Measurements from ENCODE around the gene PPP2R1B.
A peak's percentile ranks its signal among the peaks of the same experiment; 100 is the strongest.
"Not testable (repeated sequence)": the region's sequence is repeated elsewhere in the genome, so short reads cannot be mapped to it uniquely, and the experiment has no call there.

Gene PPP2R1B

DNA sequence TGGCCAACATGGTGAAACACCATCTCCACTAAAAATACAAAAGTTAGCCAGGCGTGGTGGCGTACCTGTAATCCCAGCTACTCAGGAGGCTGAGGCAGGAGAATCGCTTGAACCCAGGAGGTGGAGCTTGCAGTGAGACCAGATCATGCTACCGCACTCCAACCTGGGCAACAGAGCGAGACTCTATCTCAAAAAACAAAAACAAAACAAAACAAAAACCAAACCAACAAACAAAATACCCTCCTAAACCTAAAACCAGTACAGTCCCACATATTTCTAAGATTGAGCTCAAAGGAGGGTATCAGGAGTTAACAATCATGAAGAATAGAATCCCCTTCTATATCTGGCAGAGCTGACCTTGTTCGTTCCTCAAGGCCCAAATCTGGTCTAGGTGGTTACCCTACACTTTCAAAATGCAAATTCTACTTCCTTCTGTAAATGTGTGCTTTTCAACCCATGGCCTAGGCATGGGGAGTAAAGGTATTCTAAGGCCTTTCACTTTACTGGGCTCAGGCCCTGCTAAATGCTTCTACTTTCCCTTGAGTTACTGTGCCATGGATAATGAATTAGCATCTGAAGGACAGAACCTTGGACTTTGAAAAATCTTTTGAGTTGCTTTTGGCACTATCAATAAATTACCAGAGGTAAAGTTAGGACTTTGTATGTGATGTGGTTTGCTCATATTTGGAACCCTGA lies 10.4 kb upstream of the PPP2R1B start:
- Histone ChIP-seq H3K9me2 (replicated peaks; ENCODE audit: control insufficient read depth, low read length) (no peaks in the 10 kb centered on the region), H3F3A (ENCODE audit: control insufficient read depth, insufficient read depth) (no peaks in the 10 kb centered on the region), H3K27me3 (ENCODE audit: control insufficient read depth, low read length) (no peaks in the 10 kb centered on the region), H3K4me3 (ENCODE audit: low read length) (peak overlapping the region; percentile 27), H3K4me2 (ENCODE audit: low read length) (peak overlapping the region; percentile 50), H4K20me1 (ENCODE audit: control insufficient read depth, insufficient read depth, low read depth, low read length) (no peaks in the 10 kb centered on the region), H3K79me2 (ENCODE audit: control insufficient read depth, low read length) (no peaks in the 10 kb centered on the region), H3K9me3 (ENCODE audit: control insufficient read depth, insufficient read depth, low read length) (no peaks in the 10 kb centered on the region), H3K27ac (ENCODE audit: low read depth, low read length) (peak overlapping the region; percentile 22), H3K36me3 (ENCODE audit: control insufficient read depth, low read length) (no peaks in the 10 kb centered on the region), H3K4me1 (ENCODE audit: control insufficient read depth, low read length) (peaks cover 17% of the 10 kb centered on the region)
- TF ChIP-seq, protein P1, sequence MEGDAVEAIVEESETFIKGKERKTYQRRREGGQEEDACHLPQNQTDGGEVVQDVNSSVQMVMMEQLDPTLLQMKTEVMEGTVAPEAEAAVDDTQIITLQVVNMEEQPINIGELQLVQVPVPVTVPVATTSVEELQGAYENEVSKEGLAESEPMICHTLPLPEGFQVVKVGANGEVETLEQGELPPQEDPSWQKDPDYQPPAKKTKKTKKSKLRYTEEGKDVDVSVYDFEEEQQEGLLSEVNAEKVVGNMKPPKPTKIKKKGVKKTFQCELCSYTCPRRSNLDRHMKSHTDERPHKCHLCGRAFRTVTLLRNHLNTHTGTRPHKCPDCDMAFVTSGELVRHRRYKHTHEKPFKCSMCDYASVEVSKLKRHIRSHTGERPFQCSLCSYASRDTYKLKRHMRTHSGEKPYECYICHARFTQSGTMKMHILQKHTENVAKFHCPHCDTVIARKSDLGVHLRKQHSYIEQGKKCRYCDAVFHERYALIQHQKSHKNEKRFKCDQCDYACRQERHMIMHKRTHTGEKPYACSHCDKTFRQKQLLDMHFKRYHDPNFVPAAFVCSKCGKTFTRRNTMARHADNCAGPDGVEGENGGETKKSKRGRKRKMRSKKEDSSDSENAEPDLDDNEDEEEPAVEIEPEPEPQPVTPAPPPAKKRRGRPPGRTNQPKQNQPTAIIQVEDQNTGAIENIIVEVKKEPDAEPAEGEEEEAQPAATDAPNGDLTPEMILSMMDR (IDR thresholded peaks at IDR 0.05; ENCODE audit: low read depth, low read length, poor library complexity, severe bottlenecking) = no peak
- no peak for TF ChIP-seq EZH2phosphoT487 (IDR thresholded peaks at IDR 0.05; ENCODE audit: borderline replicate concordance, low read length)

DNA sequence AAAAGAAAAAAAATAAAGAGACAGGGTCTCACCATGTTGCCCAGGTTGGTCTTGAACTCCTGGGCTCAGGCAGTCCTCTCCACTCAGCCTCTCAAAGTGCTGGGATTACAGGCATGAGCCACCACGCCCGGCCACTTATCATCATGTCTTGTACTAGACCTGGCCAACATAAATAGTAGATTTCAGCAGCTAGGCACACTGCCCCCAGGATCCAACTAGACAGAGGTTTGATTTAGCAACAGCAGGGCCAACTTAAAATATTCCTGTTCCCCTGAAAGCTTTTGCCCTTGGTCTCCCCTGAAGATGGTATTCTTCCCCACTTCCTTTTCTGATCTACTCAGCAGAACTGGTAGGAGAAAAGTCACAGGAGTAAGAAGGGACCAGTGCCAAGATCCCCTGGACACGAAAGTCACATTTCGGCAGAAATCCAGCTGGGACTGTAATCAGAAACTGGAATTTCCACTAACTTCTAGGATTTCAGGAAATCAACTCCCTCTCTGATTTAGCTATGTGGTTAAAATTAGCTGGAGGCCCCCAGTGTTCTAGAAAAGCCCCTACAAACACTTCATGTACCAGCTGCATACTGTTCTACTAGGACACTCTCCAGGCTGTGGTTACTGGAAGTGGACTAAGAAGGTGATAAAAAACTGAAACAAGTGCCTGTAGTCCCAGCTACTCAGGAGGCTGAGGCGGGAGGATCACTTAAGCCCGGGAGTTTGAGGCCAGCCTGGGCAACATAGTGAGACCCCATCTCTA lies 8.9 kb upstream of the PPP2R1B start:
- H3K4me1 ChIP-seq (ENCODE audit: control insufficient read depth, low read length) = peaks cover 17% of the 10 kb centered on the region
- H3K36me3 ChIP-seq (ENCODE audit: control insufficient read depth, low read length) = no peaks in the 10 kb centered on the region
- H4K20me1 ChIP-seq (ENCODE audit: control insufficient read depth, insufficient read depth, low read depth, low read length) = no peaks in the 10 kb centered on the region
- TF ChIP-seq, protein P1 (IDR thresholded peaks at IDR 0.05; ENCODE audit: low read depth, low read length, poor library complexity, severe bottlenecking) = no peak
- no peak for TF ChIP-seq EZH2phosphoT487 (IDR thresholded peaks at IDR 0.05; ENCODE audit: borderline replicate concordance, low read length)
- no peaks in the 10 kb centered on the region for H3F3A ChIP-seq (ENCODE audit: control insufficient read depth, insufficient read depth)
- no peak overlapping the region for H3K4me2 ChIP-seq (ENCODE audit: low read length)
- no peaks in the 10 kb centered on the region for H3K79me2 ChIP-seq (ENCODE audit: control insufficient read depth, low read length)
- no peaks in the 10 kb centered on the region for H3K9me3 ChIP-seq (ENCODE audit: control insufficient read depth, insufficient read depth, low read length)
- no peak overlapping the region for H3K27ac ChIP-seq (ENCODE audit: low read depth, low read length)
- no peaks in the 10 kb centered on the region for H3K27me3 ChIP-seq (ENCODE audit: control insufficient read depth, low read length)
- H3K9me2 ChIP-seq (replicated peaks; ENCODE audit: control insufficient read depth, low read length) = no peaks in the 10 kb centered on the region
- no peak overlapping the region for H3K4me3 ChIP-seq (ENCODE audit: low read length)

DNA sequence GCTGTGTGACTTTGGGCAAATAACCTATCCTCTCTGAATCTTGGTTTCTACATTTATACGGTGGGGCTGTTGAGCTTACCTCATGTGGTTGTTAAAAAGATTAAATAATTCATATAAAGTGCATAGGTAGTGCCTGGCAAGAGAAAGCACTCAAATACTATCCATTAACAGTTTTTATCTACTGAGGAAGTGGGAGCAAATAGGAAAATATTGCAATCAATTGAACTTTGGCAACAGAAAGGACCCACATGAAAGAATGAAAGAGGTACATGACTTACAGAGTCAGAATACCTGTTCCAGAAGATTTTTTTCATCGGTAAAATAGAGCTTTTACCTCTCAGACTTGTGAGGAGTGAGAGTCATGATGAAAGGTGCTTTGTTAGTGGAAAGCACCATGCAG lies 6.3 kb upstream of the PPP2R1B start:
- H3F3A ChIP-seq (ENCODE audit: control insufficient read depth, insufficient read depth) = no peaks in the 10 kb centered on the region
- no peak overlapping the region for H3K4me2 ChIP-seq (ENCODE audit: low read length)
- H3K27ac ChIP-seq (ENCODE audit: low read depth, low read length) = no peak overlapping the region
- H3K9me3 ChIP-seq (ENCODE audit: control insufficient read depth, insufficient read depth, low read length) = no peaks in the 10 kb centered on the region
- H3K4me1 ChIP-seq (ENCODE audit: control insufficient read depth, low read length) = peaks cover 17% of the 10 kb centered on the region
- no peaks in the 10 kb centered on the region for H3K36me3 ChIP-seq (ENCODE audit: control insufficient read depth, low read length)
- no peaks in the 10 kb centered on the region for H3K79me2 ChIP-seq (ENCODE audit: control insufficient read depth, low read length)
- no peaks in the 10 kb centered on the region for H3K9me2 ChIP-seq (replicated peaks; ENCODE audit: control insufficient read depth, low read length)
- H3K4me3 ChIP-seq (ENCODE audit: low read length) = no peak overlapping the region
- TF ChIP-seq, protein P1 (IDR thresholded peaks at IDR 0.05; ENCODE audit: low read depth, low read length, poor library complexity, severe bottlenecking) = no peak
- no peak for TF ChIP-seq EZH2phosphoT487 (IDR thresholded peaks at IDR 0.05; ENCODE audit: borderline replicate concordance, low read length)
- no peaks in the 10 kb centered on the region for H4K20me1 ChIP-seq (ENCODE audit: control insufficient read depth, insufficient read depth, low read depth, low read length)
- no peaks in the 10 kb centered on the region for H3K27me3 ChIP-seq (ENCODE audit: control insufficient read depth, low read length)

DNA sequence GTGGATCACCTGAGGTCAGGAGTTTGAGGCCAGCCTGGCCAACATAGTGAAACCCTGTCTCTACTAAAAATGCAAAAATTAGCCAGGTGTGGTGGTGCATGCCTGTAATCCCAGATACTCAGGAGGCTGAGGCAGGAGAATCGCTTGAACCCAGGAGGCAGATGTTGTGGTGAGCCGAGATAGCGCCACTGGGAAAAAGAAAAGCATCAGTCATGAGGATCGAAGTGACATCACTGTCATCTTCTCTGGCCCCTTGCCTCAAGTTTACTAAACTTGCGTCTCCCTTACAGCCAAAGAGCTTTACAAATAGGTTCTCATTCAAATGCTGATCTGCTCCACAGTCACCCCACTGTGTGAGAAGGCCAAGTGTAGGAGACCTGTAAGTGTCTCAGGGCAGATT lies 5.0 kb upstream of the PPP2R1B start:
- H3K9me2 ChIP-seq (replicated peaks; ENCODE audit: control insufficient read depth, low read length); H3K4me3 ChIP-seq (ENCODE audit: low read length); H3K4me2 ChIP-seq (ENCODE audit: low read length); H4K20me1 ChIP-seq (ENCODE audit: control insufficient read depth, insufficient read depth, low read depth, low read length); H3K36me3 ChIP-seq (ENCODE audit: control insufficient read depth, low read length); H3K79me2 ChIP-seq (ENCODE audit: control insufficient read depth, low read length); H3K9me3 ChIP-seq (ENCODE audit: control insufficient read depth, insufficient read depth, low read length); H3K27ac ChIP-seq (ENCODE audit: low read depth, low read length); H3F3A ChIP-seq (ENCODE audit: control insufficient read depth, insufficient read depth); H3K27me3 ChIP-seq (ENCODE audit: control insufficient read depth, low read length): not testable (repeated sequence)
- H3K4me1 ChIP-seq (ENCODE audit: control insufficient read depth, low read length) = peaks cover 16% of the 10 kb centered on the region
